WTC11 (cell line): ENCODE results near the gene CIP2A. TPM values are rescaled to one million over a fixed set of nuclear protein-coding genes. Genes with fewer than 3 reads are reported as not detected.

Source experiments
- ATAC-seq: fragments of 200-7000 bp; cut with Tn5 transposase; 2 replicates; pipeline ENCODE4 v1.10.0; 2021; ENCODE audit warnings: mild to moderate bottlenecking, moderate library complexity
- CTCF ChIA-PET: fragments of 300-600 bp; sonication (Branson Sonifier 250); formaldehyde crosslinking; loops from one replicate; lab custom pipeline; 2021; ENCODE audit warnings: antibody characterized with exemption; lab: Charles Lee
- POLR2A ChIA-PET: fragments of 350-600 bp; sonication (Branson Sonifier 250); formaldehyde crosslinking; loops from one replicate; lab custom pipeline; 2021; ENCODE audit warnings: antibody characterized with exemption; lab: Charles Lee
- DNase-seq: peaks from one replicate; pipeline ENCODE4 v3.0.0; 2021; ENCODE audit warnings: low spot score
- H3K27ac Mint-ChIP-seq: 2 replicates; pipeline ENCODE4 v1.8.0; 2021; ENCODE audit warnings: mixed read lengths
- H3K27me3 Mint-ChIP-seq: 2 replicates; pipeline ENCODE4 v1.8.0; 2021; ENCODE audit warnings: low read depth, mild to moderate bottlenecking, moderate library complexity, mixed read lengths
- H3K36me3 Mint-ChIP-seq: 2 replicates; pipeline ENCODE4 v1.8.0; 2021; ENCODE audit warnings: mixed read lengths
- H3K4me1 Mint-ChIP-seq: 2 replicates; pipeline ENCODE4 v1.8.0; 2022; ENCODE audit warnings: mixed read lengths
- H3K4me3 Mint-ChIP-seq: 2 replicates; pipeline ENCODE4 v1.8.0; 2021; ENCODE audit warnings: mild to moderate bottlenecking, moderate library complexity, mixed read lengths
- H3K9me3 Mint-ChIP-seq: 2 replicates; pipeline ENCODE4 v1.8.0; 2021; ENCODE audit warnings: mixed read lengths
- ARID4B ChIP-seq: sonication (generic); formaldehyde crosslinking; IDR thresholded peaks from 2 replicates; pipeline ENCODE4 v1.8.0; 2023; ENCODE audit warnings: missing genetic modification reagents, mild to moderate bottlenecking, borderline replicate concordance
- E2F4 ChIP-seq: sonication (generic); formaldehyde crosslinking; IDR thresholded peaks from 2 replicates; pipeline ENCODE4 v1.8.1; 2022; ENCODE audit warnings: low read depth, mild to moderate bottlenecking, moderate library complexity, missing genetic modification reagents, borderline replicate concordance
- EMX1 ChIP-seq: fragments of 250-450 bp; sonication (Bioruptor Pico); IDR thresholded peaks from 2 replicates; pipeline ENCODE4 v1.8.0; 2021; ENCODE audit warnings: mild to moderate bottlenecking
- HMGXB4 ChIP-seq: sonication (generic); formaldehyde crosslinking; IDR thresholded peaks from 2 replicates; pipeline ENCODE4 v1.8.1; 2023; ENCODE audit warnings: mild to moderate bottlenecking, moderate library complexity, missing genetic modification reagents
- NFE2L1 ChIP-seq: sonication (generic); formaldehyde crosslinking; IDR thresholded peaks from 2 replicates; pipeline ENCODE4 v1.8.1; 2023; ENCODE audit warnings: missing genetic modification reagents
- NFYB ChIP-seq: sonication (generic); formaldehyde crosslinking; conservative IDR thresholded peaks from 2 replicates; pipeline ENCODE4 v1.8.0; 2022; ENCODE audit warnings: low read depth, missing genetic modification reagents
- NR1H2 ChIP-seq: sonication (generic); formaldehyde crosslinking; IDR thresholded peaks from 2 replicates; pipeline ENCODE4 v1.9.0; 2021; ENCODE audit warnings: mild to moderate bottlenecking, moderate library complexity, missing genetic modification reagents
- NR2C2 ChIP-seq: sonication (generic); formaldehyde crosslinking; IDR thresholded peaks from 2 replicates; pipeline ENCODE4 v1.8.0; 2022; ENCODE audit warnings: mild to moderate bottlenecking, missing genetic modification reagents
- PRDM15 ChIP-seq: sonication (generic); formaldehyde crosslinking; IDR thresholded peaks from 2 replicates; pipeline ENCODE4 v1.8.0; 2022; ENCODE audit warnings: missing genetic modification reagents
- RELA ChIP-seq: sonication (generic); formaldehyde crosslinking; IDR thresholded peaks from 2 replicates; pipeline ENCODE4 v1.8.1; 2022; ENCODE audit warnings: missing genetic modification reagents, mild to moderate bottlenecking, borderline replicate concordance
- SMAD4 ChIP-seq: sonication (generic); formaldehyde crosslinking; IDR thresholded peaks from 2 replicates; pipeline ENCODE4 v1.8.0; 2022; ENCODE audit warnings: mild to moderate bottlenecking, missing genetic modification reagents
- STAT6 ChIP-seq: sonication (generic); formaldehyde crosslinking; conservative IDR thresholded peaks from 2 replicates; pipeline ENCODE4 v1.8.1; 2023; ENCODE audit warnings: mild to moderate bottlenecking, low read depth, missing genetic modification reagents, moderate library complexity
- ZMAT4 ChIP-seq: fragments of 250-450 bp; sonication (Bioruptor Pico); IDR thresholded peaks from 2 replicates; pipeline ENCODE4 v1.9.0; 2021; ENCODE audit warnings: mild to moderate bottlenecking
- ZNF423 ChIP-seq: fragments of 250-450 bp; sonication (Bioruptor Pico); IDR thresholded peaks from 2 replicates; pipeline ENCODE4 v2.1.2; 2022; ENCODE audit warnings: mild to moderate bottlenecking, moderate library complexity
- ZNF532 ChIP-seq: fragments of 250-450 bp; sonication (Bioruptor Pico); IDR thresholded peaks from 2 replicates; pipeline ENCODE4 v1.9.0; 2021; ENCODE audit warnings: mild to moderate bottlenecking, borderline replicate concordance
- ZNF671 ChIP-seq: fragments of 250-450 bp; sonication (Bioruptor Pico); IDR thresholded peaks from 2 replicates; pipeline ENCODE4 v1.8.0; 2021; ENCODE audit warnings: mild to moderate bottlenecking
- total RNA-seq: library from RNA; stranded (reverse); gene quantifications from 3 replicates; pipeline ENCODE4 v1.2.3, GENCODE V29; 2021

CIP2A gene
- total RNA-seq, 1 experiment from 2014 or later = 32.8 TPM

GRCh38 chr3:108608750-108609149, 19.5 kb upstream of the CIP2A start:
- peaks cover 16% of the 10 kb centered on the region for H3K4me1 Mint-ChIP-seq
- peak overlapping the region; percentile 73; the same call in 1 of the 2 replicates for H3K27ac Mint-ChIP-seq
- no peaks in the 10 kb centered on the region for H3K27me3 Mint-ChIP-seq
- no peak overlapping the region for H3K4me3 Mint-ChIP-seq
- H3K36me3 Mint-ChIP-seq = peaks cover 13% of the 10 kb centered on the region
- DNase-seq (peak; percentile 41), ATAC-seq (peak; percentile 100)
- H3K9me3 Mint-ChIP-seq = peaks cover 10% of the 10 kb centered on the region; the same call in 1 of the 2 replicates
- TF ChIP-seq NR2C2 (CRISPR knock-in tag) = no peak
- no peak for TF ChIP-seq PRDM15
- TF ChIP-seq STAT6 (CRISPR knock-in tag) = no peak
- TF ChIP-seq E2F4 (CRISPR knock-in tag) = no peak
- no peak for TF ChIP-seq HMGXB4 (CRISPR knock-in tag)
- no peak for TF ChIP-seq RELA (CRISPR knock-in tag)
- TF ChIP-seq ZNF532 (CRISPR knock-in tag) = no peak
- TF ChIP-seq ZNF671 (CRISPR knock-in tag) = no peak
- no peak for TF ChIP-seq NFYB
- no peak for TF ChIP-seq EMX1 (CRISPR knock-in tag)
- TF ChIP-seq NR1H2 (CRISPR knock-in tag) = no peak
- no peak for TF ChIP-seq SMAD4
- no peak for TF ChIP-seq ZNF423 (CRISPR knock-in tag)
- no peak for TF ChIP-seq ARID4B (CRISPR knock-in tag)
- TF ChIP-seq ZMAT4 (CRISPR knock-in tag) = no peak
- TF ChIP-seq NFE2L1 (CRISPR knock-in tag) = no peak
- ChIA-PET CTCF (no interaction called here), POLR2A (no interaction called here)
